K562 (cell line): ENCODE results near the gene ALOX12B. TPM values are rescaled to one million over a fixed set of nuclear protein-coding genes. Genes with fewer than 3 reads are reported as not detected.

Source experiments
- ATAC-seq: fragments of 200-7000 bp; cut with Tn5 transposase; 3 replicates; pipeline ENCODE4 v1.9.1; 2020; ENCODE audit warnings: moderate library complexity
- BruUV-seq: library from RNA; stranded (reverse); fragments of 400-500 nt; replicated peaks from 2 replicates; lab custom pipeline; 2021; lab: Mats Ljungman, UMichigan
- CTCF ChIA-PET: fragments of 300-600 bp; formaldehyde crosslinking; extraction: SDS; loops from one replicate; lab custom pipeline; 2021; ENCODE audit warnings: low intra/inter-chr PET ratio; lab: Yijun Ruan, JAX
- POLR2A ChIA-PET: fragments of 300-600, 350-650 bp; sonication (Branson Sonifier 250); formaldehyde crosslinking; extraction: SDS; loops from one replicate; lab custom pipeline; 2021; ENCODE audit warnings: antibody characterized with exemption, inconsistent platforms; lab: Yijun Ruan, JAX
- DNase-seq, 4 experiments: peaks; one replicate each; pipeline versions ENCODE4 v3.0.0 to v3.0.0-alpha.2; 2011 to 2018; ENCODE audit warnings: low spot score in 3 of 4, mixed read lengths in 3 of 4; ENCODE audit errors: extremely low read depth in 1 of 4
- FAIRE-seq: peaks from 2 replicates; lab custom pipeline; 2011; peaks lifted over from hg19 to GRCh38; lab: Jason Lieb, UNC
- H2AFZ ChIP-seq: 2 replicates; pipeline ENCODE4 v1.6.0; 2011; ENCODE audit warnings: low read depth, low read length, control low read depth, inconsistent platforms
- H3K27ac ChIP-seq: fragments of 200-600 bp; 3 replicates; pipeline ENCODE4 v1.8.0; 2011; ENCODE audit warnings: low read depth, mild to moderate bottlenecking, control low read depth, inconsistent platforms, low read length, moderate library complexity, mixed read lengths; ENCODE audit errors: extremely low read depth
- H3K27me3 ChIP-seq, 2 experiments: fragments of 300-600 bp in 1 of 2; 2 replicates in 1 of 2; 3 replicates in 1 of 2; pipeline versions ENCODE4 v1.6.0 to v1.8.0; 2011; ENCODE audit warnings: inconsistent platforms in 2 of 2, low read length in 2 of 2, mild to moderate bottlenecking in 1 of 2, mixed read lengths in 1 of 2, moderate library complexity in 1 of 2; ENCODE audit not compliant: control insufficient read depth in 2 of 2, insufficient read depth in 2 of 2
- H3K36me3 ChIP-seq: fragments of 300-600 bp; 3 replicates; pipeline ENCODE4 v1.8.0; 2011; ENCODE audit warnings: mild to moderate bottlenecking, low read length, inconsistent platforms; ENCODE audit not compliant: control insufficient read depth, insufficient read depth
- H3K4me1 ChIP-seq, 2 experiments: fragments of 200-600 bp in 1 of 2; replicated peaks in 1 of 2; 2 replicates in 1 of 2; 3 replicates in 1 of 2; pipeline versions ENCODE4 v1.5.1 to v1.8.0; 2011; ENCODE audit warnings: inconsistent platforms in 2 of 2, low read length in 2 of 2, mild to moderate bottlenecking in 1 of 2, mixed read lengths in 1 of 2, moderate library complexity in 1 of 2; ENCODE audit not compliant: control insufficient read depth in 2 of 2, insufficient read depth in 2 of 2
- H3K4me2 ChIP-seq: 2 replicates; pipeline ENCODE4 v1.6.1; 2011; ENCODE audit warnings: low read length, control low read depth, inconsistent platforms, mixed read lengths; ENCODE audit not compliant: insufficient read depth
- H3K4me3 ChIP-seq: fragments of 200-600 bp; sonication (generic), shearing (Covaris generic); 2 replicates; pipeline ENCODE4 v1.5.1; 2016; ENCODE audit warnings: control low read depth, inconsistent platforms
- H3K79me2 ChIP-seq: fragments of 200-600 bp; 3 replicates; pipeline ENCODE4 v1.8.0; 2011; ENCODE audit warnings: low read length, inconsistent platforms; ENCODE audit not compliant: control insufficient read depth, insufficient read depth
- H3K9ac ChIP-seq, 2 experiments: 2 replicates each; pipeline versions ENCODE4 v1.6.0 to v1.6.1; 2011; ENCODE audit warnings: low read depth in 2 of 2, low read length in 2 of 2, control low read depth in 1 of 2, inconsistent platforms in 1 of 2, mild to moderate bottlenecking in 1 of 2, mixed read lengths in 1 of 2; ENCODE audit not compliant: insufficient read depth in 1 of 2
- H3K9me1 ChIP-seq: one replicate; pipeline ENCODE4 v1.6.0; 2011; ENCODE audit warnings: inconsistent platforms, mild to moderate bottlenecking, low read length, moderate library complexity; ENCODE audit not compliant: control insufficient read depth, insufficient read depth
- H3K9me3 ChIP-seq: replicated peaks from 2 replicates; pipeline ENCODE4 v1.5.1; 2011; ENCODE audit warnings: low read depth, low read length, inconsistent platforms; ENCODE audit not compliant: control insufficient read depth, insufficient read depth
- H4K20me1 ChIP-seq: replicated peaks from 2 replicates; pipeline ENCODE4 v1.6.1; 2011; ENCODE audit warnings: low read length, inconsistent platforms, mixed read lengths; ENCODE audit not compliant: control insufficient read depth, insufficient read depth
- ARID4B ChIP-seq: sonication (generic); formaldehyde crosslinking; IDR thresholded peaks from 2 replicates; pipeline ENCODE4 v1.8.0; 2022; ENCODE audit warnings: mild to moderate bottlenecking, missing genetic modification reagents
- CBFA2T3 ChIP-seq: fragments of 450-650 bp; IDR thresholded peaks from 2 replicates; pipeline ENCODE4 v1.6.1; 2017
- CBX1 ChIP-seq: sonication (generic); IDR thresholded peaks from 2 replicates; pipeline ENCODE4 v1.6.1; 2016; ENCODE audit warnings: antibody characterized with exemption, low read depth, mild to moderate bottlenecking
- KDM2B ChIP-seq: fragments of 250-450 bp; sonication (Bioruptor Pico); IDR thresholded peaks from 2 replicates; pipeline ENCODE4 v1.8.0; 2021; ENCODE audit warnings: mild to moderate bottlenecking, moderate library complexity
- RFX1 ChIP-seq: fragments of 450-650 bp; IDR thresholded peaks from 2 replicates; pipeline ENCODE4 v1.6.1; 2016; ENCODE audit warnings: mild to moderate bottlenecking, moderate library complexity
- TEAD1 ChIP-seq, 2 experiments: fragments of 450-650 bp in 1 of 2; sonication (generic) in 1 of 2; formaldehyde crosslinking; IDR thresholded peaks; 2 replicates each; pipeline versions ENCODE4 v1.4.0 to v1.8.0; 2020 to 2022; ENCODE audit warnings: mild to moderate bottlenecking in 2 of 2, missing genetic modification reagents in 1 of 2
- ZNF280A ChIP-seq: fragments of 450-650 bp; IDR thresholded peaks from 2 replicates; pipeline ENCODE4 v1.6.1; 2018; ENCODE audit warnings: mild to moderate bottlenecking, low read depth; ENCODE audit not compliant: partially characterized antibody
- WGBS: fragments of 100-300 bp; shearing (Covaris generic); methylation state at CpG from one replicate; pipeline ENCODE4 v1.1.6; 2016; ENCODE audit warnings: low coverage, mixed read lengths; ENCODE audit not compliant: insufficient coverage; ENCODE audit errors: missing lambda C conversion rate; 5-methylcytosine and 5-hydroxymethylcytosine counted together
- in situ Hi-C: fragments of 300-500 bp; cut with MboI; formaldehyde crosslinking; loops from 4 replicates; pipeline ENCODE4 v1.15.0; 2018; ENCODE audit warnings: inconsistent platforms, mixed read lengths
- intact Hi-C: fragments of 100-400 bp; cut with micrococcal nuclease; formaldehyde crosslinking; loops from 2 replicates; pipeline ENCODE4 v1.14.2; 2022
- polyA plus RNA-seq, 8 experiments: library from polyadenylated mRNA; depleted of rRNA in 4 of 8; stranded (reverse) in 5 of 8; unstranded in 3 of 8; fragments of >200 nt; fragmentation: Nextera tagmentation in 2 of 8; fragmentation: Illumina TruSeq in 1 of 8; extraction: Ambion mirVana in 2 of 8; extraction: Trizol in 1 of 8; gene quantifications; 2 replicates each; pipeline versions ENCODE4 v1.2.1 to v1.2.3, GENCODE V29; 2011 to 2014; ENCODE audit warnings: inconsistent platforms in 1 of 8, missing spikeins in 1 of 8
- total RNA-seq, 7 experiments: library from RNA; depleted of rRNA in 6 of 7; stranded (reverse); fragments of >200 nt in 6 of 7; fragmentation: Illumina TruSeq in 2 of 7; extraction: Trizol in 2 of 7; gene quantifications; 2 replicates each; pipeline versions ENCODE4 v1.2.1 to v1.2.3, GENCODE V29; 2011 to 2021; ENCODE audit warnings: low replicate concordance in 1 of 7

The ALOX12B gene
- total and polyA plus RNA-seq, 9 of the 15 experiments (the other 6 are each of a cell fraction or from before 2014, with no cell fraction given): not detected

DNA sequence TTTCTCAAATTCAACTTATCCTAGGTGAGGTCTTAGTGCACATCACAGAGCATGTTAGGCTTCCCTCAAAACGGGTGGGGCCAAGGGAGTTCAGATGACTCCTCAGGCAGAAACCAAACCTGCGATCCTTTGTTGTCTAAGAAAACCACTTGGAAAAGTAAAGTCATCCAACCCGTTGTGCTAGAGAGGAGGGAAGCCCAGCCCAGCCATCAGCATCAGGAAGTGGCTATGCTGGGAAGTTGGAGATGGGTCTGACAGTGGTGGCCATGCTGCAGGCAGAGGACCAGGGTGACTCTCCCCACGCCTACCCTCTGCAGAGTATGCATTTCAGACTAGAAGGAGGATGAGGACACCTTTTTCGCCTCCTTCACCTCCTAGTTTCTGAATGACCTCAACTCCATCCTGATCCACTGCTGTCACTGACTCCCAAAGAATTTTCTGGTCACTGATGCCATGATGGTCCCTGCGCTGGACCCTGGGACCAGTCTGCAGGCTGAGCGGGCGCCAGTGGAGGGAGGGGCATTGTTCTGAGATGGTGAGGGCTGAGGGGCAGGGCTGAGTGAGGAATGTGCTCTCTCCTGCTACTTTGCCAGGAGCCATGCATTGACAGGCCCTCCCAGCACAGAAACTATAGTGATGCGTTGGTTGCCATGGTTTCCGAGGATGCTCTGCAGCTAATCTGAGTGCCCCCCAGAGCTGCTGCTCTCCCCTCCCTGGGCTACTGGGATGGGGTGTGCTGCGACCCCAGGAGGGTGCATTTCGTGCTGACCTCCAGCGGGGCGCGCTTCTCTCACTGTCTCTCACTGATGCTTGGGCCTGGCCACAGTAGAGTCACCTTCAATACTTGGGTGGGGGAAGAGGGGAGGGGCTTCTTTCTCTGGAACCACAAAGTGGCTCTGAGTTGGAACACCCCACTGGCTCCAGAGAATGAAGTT lies 20.4 kb downstream of the ALOX12B start:
- FAIRE-seq: no peak
- CTCF ChIA-PET: no interaction called here
- H3K4me1 ChIP-seq: peaks cover 8 to 14% of the 10 kb centered on the region in 2 experiments; a peak in 4 of 5 replicates
- BruUV-seq: no TSS peak
- 43% methylated on average over 13 of the region's 15 CpGs for WGBS
- no peak overlapping the region for H3K9ac ChIP-seq
- no peak overlapping the region for H2AFZ ChIP-seq
- no peaks in the 10 kb centered on the region for H3K36me3 ChIP-seq
- no peak overlapping the region for H3K4me3 ChIP-seq
- no peak overlapping the region for H3K4me2 ChIP-seq
- no peaks in the 10 kb centered on the region for H3K79me2 ChIP-seq
- no peaks in the 10 kb centered on the region for H3K9me3 ChIP-seq
- intact Hi-C loops: no loop called here
- H3K9me1 ChIP-seq: no peaks in the 10 kb centered on the region
- DNase-seq: no peak
- H3K27ac ChIP-seq: no peak overlapping the region
- H4K20me1 ChIP-seq: no peaks in the 10 kb centered on the region
- no peak for ATAC-seq
- POLR2A ChIA-PET: no interaction called here
- TF ChIP-seq RFX1 (peak; percentile 75), KDM2B (CRISPR knock-in tag) (no peak)
- in situ Hi-C loops: loop anchor here (25.0 kb wide), 2 partner anchors 720 to 920 kb away; partner anchors contain the start of gene MFSD6L
- peaks cover 0 to 8% of the 10 kb centered on the region in 2 experiments; a peak in 1 of 5 replicates for H3K27me3 ChIP-seq

DNA sequence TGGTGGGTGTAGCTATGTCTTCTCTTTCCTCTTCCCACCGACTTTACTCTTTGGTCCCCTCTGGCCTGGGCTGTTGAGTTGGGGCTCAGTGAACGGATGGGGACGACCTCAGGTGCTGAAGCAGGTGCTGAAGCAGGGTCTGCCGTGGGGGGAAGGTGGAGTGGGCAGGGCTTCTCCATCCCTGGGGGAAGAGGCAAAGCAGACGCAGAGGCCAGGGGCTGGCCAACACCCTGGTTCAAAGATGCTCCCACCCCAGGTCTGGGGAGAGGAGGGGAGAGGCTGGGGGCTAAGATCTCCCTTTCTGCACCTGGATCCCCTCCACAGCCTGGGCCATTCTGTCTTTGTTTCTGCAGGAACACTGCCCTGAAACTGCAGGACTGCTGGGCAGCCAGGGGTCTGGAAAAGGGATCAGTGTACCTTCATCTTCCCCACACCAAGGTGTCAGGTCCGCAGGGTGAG lies 22.9 kb downstream of the ALOX12B start:
- Histone ChIP-seq H3K36me3 (no peaks in the 10 kb centered on the region), H3K9ac (peak overlapping the region in 1 of 2 experiments; percentile 51; a peak in 2 of 4 replicates), H3K9me3 (no peaks in the 10 kb centered on the region), H3K4me2 (no peak overlapping the region), H3K4me3 (no peak overlapping the region), H4K20me1 (no peaks in the 10 kb centered on the region), H3K9me1 (no peaks in the 10 kb centered on the region), H3K27me3 (no peaks in the 10 kb centered on the region), H3K27ac (no peak overlapping the region), H3K4me1 (peaks cover 8 to 14% of the 10 kb centered on the region in 2 experiments; a peak in 4 of 5 replicates), H3K79me2 (no peaks in the 10 kb centered on the region), H2AFZ (no peak overlapping the region)
- no CpG with 5 or more reads among the region's 6 CpGs for WGBS
- ChIA-PET CTCF (no interaction called here), POLR2A (interaction anchor here (1.0 to 1.1 kb wide), 2 partner anchors 9 to 13 kb away, joined by 3 read pairs; no protein-coding TSS in a partner anchor)
- ATAC-seq: no peak
- in situ Hi-C loops: loop anchor here (25.0 kb wide), 2 partner anchors 723 to 923 kb away; partner anchors contain the start of gene MFSD6L
- BruUV-seq: no TSS peak
- no peak for DNase-seq
- intact Hi-C loops: no loop called here
- no peak for FAIRE-seq
- TF ChIP-seq TEAD1 (CRISPR knock-in tag; IDR thresholded peaks at IDR 0.05) (no peak), CBX1 (no peak), ZNF280A (no peak), CBFA2T3 (no peak), ARID4B (CRISPR knock-in tag) (no peak)
